Astrocyte (in vitro differentiated cells and primary cell): ENCODE results near the gene MBTD1. TPM values are rescaled to one million over a fixed set of nuclear protein-coding genes. Genes with fewer than 3 reads are reported as not detected.

Experiments
- DNase-seq: peaks from one replicate; pipeline ENCODE4 v3.0.0-alpha.2; 2010; ENCODE audit warnings: low read depth
- FAIRE-seq: peaks from 2 replicates; lab custom pipeline; 2011; peaks lifted over from hg19 to GRCh38; lab: Jason Lieb, UNC
- H2AFZ ChIP-seq: 2 replicates; pipeline ENCODE4 v1.6.0; 2012; ENCODE audit warnings: low read depth, low read length, inconsistent platforms
- H3K27ac ChIP-seq: 2 replicates; pipeline ENCODE4 v1.5.1; 2011; ENCODE audit warnings: low read depth, low read length, inconsistent platforms
- H3K27me3 ChIP-seq: 2 replicates; pipeline ENCODE4 v1.6.0; 2011; ENCODE audit warnings: low read length, inconsistent platforms; ENCODE audit not compliant: insufficient read depth
- H3K36me3 ChIP-seq: 2 replicates; pipeline ENCODE4 v1.5.1; 2011; ENCODE audit warnings: low read length, inconsistent platforms; ENCODE audit not compliant: insufficient read depth
- H3K4me1 ChIP-seq: 2 replicates; pipeline ENCODE4 v1.5.1; 2011; ENCODE audit warnings: low read length, inconsistent platforms; ENCODE audit not compliant: insufficient read depth
- H3K4me2 ChIP-seq: 2 replicates; pipeline ENCODE4 v1.6.0; 2012; ENCODE audit warnings: low read length, inconsistent platforms
- H3K4me3 ChIP-seq: 2 replicates; pipeline ENCODE4 v1.5.1; 2011; ENCODE audit warnings: low read depth, mild to moderate bottlenecking, low read length, inconsistent platforms; ENCODE audit not compliant: insufficient read depth
- H3K79me2 ChIP-seq: 2 replicates; pipeline ENCODE4 v1.6.0; 2012; ENCODE audit warnings: mild to moderate bottlenecking, low read length, inconsistent platforms; ENCODE audit not compliant: insufficient read depth
- H3K9ac ChIP-seq: 2 replicates; pipeline ENCODE4 v1.6.0; 2012; ENCODE audit warnings: mild to moderate bottlenecking, low read length, inconsistent platforms
- H3K9me3 ChIP-seq: 2 replicates; pipeline ENCODE4 v1.5.1; 2012; ENCODE audit warnings: low read depth, mild to moderate bottlenecking, low read length, inconsistent platforms; ENCODE audit not compliant: insufficient read depth
- H4K20me1 ChIP-seq: 2 replicates; pipeline ENCODE4 v1.6.0; 2012; ENCODE audit warnings: low read length, inconsistent platforms; ENCODE audit not compliant: insufficient read depth
- H3K27ac Mint-ChIP-seq: one replicate; pipeline ENCODE4 v1.8.0; 2021; ENCODE audit warnings: mild to moderate bottlenecking, mixed read lengths; ENCODE audit not compliant: unreplicated experiment
- H3K27me3 Mint-ChIP-seq: one replicate; pipeline ENCODE4 v1.8.0; 2021; ENCODE audit warnings: low read depth, mixed read lengths; ENCODE audit not compliant: unreplicated experiment
- H3K36me3 Mint-ChIP-seq: one replicate; pipeline ENCODE4 v1.8.0; 2021; ENCODE audit warnings: low read depth, mixed read lengths; ENCODE audit not compliant: unreplicated experiment
- H3K4me1 Mint-ChIP-seq: one replicate; pipeline ENCODE4 v1.8.0; 2021; ENCODE audit warnings: low read depth, mixed read lengths; ENCODE audit not compliant: unreplicated experiment
- H3K4me3 Mint-ChIP-seq: one replicate; pipeline ENCODE4 v1.8.0; 2021; ENCODE audit warnings: mild to moderate bottlenecking, moderate library complexity, mixed read lengths; ENCODE audit not compliant: unreplicated experiment
- H3K9me3 Mint-ChIP-seq: one replicate; pipeline ENCODE4 v1.8.0; 2021; ENCODE audit warnings: mild to moderate bottlenecking, mixed read lengths; ENCODE audit not compliant: unreplicated experiment
- CTCF ChIP-seq: IDR thresholded peaks from 2 replicates; pipeline ENCODE4 v1.5.1; 2011; ENCODE audit warnings: low read depth, mild to moderate bottlenecking, inconsistent platforms, low read length, moderate library complexity; ENCODE audit not compliant: insufficient read depth
- EZH2 ChIP-seq: IDR thresholded peaks from 2 replicates; pipeline ENCODE4 v1.6.1; 2012; ENCODE audit warnings: mild to moderate bottlenecking, low read length, inconsistent platforms; ENCODE audit not compliant: insufficient read depth
- total RNA-seq: library from RNA; stranded (reverse); gene quantifications from 2 replicates; pipeline ENCODE4 v1.2.1, GENCODE V29; 2021

Gene MBTD1
- total RNA-seq, 1 donor from 2014 or later = 11.1 TPM

- H3K27ac ChIP-seq = no peak overlapping the region
- H3K9ac ChIP-seq = no peak overlapping the region
- peaks cover 8% of the 10 kb centered on the region for H3K79me2 ChIP-seq
- no peaks in the 10 kb centered on the region for H3K9me3 Mint-ChIP-seq
- H3K27me3 ChIP-seq = no peaks in the 10 kb centered on the region
- TF ChIP-seq EZH2 (no peak), CTCF (no peak)
- FAIRE-seq (no peak), DNase-seq (no peak)
- H3K36me3 Mint-ChIP-seq = no peaks in the 10 kb centered on the region
- H2AFZ ChIP-seq = no peak overlapping the region
- H3K27ac Mint-ChIP-seq = no peak overlapping the region
- H3K27me3 Mint-ChIP-seq = no peaks in the 10 kb centered on the region
- no peak overlapping the region for H3K4me3 Mint-ChIP-seq
- H3K9me3 ChIP-seq = no peaks in the 10 kb centered on the region
- peaks cover 8% of the 10 kb centered on the region for H3K4me1 ChIP-seq
- H4K20me1 ChIP-seq = no peaks in the 10 kb centered on the region
- no peak overlapping the region for H3K4me2 ChIP-seq
- no peaks in the 10 kb centered on the region for H3K36me3 ChIP-seq
- H3K4me3 ChIP-seq = no peak overlapping the region
- H3K4me1 Mint-ChIP-seq = peaks cover 6% of the 10 kb centered on the region
These were observed 110.7 kb downstream of the MBTD1 start for GRCh38 chr17:51149163-51149562.

DNA sequence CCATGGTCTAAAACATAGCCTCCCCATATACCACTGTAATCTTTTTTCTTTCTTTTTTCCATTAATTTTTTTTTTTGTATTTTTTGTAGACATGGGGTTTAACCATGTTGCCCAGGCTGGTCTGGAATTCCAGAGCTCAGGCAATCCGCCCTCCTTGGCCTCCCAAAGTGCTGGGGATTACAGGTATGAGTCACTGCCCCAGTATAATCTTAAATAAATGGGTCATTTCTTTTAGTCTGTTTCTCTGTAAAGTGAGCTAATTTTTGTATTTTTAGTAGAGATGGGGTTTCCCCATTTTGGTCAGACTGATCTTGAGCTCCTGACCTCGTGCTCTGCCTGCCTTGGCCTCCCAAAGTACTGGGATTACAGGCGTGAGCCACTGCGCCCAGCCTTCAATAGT lies 112.2 kb downstream of the MBTD1 start:
- peaks cover 6% of the 10 kb centered on the region for H3K4me1 Mint-ChIP-seq
- Histone ChIP-seq H3K27ac (no peak overlapping the region), H2AFZ (no peak overlapping the region), H3K27me3 (no peaks in the 10 kb centered on the region), H3K9me3 (no peaks in the 10 kb centered on the region), H3K4me2 (no peak overlapping the region), H3K79me2 (no peaks in the 10 kb centered on the region), H3K36me3 (no peaks in the 10 kb centered on the region), H4K20me1 (no peaks in the 10 kb centered on the region), H3K9ac (no peak overlapping the region), H3K4me3 (no peak overlapping the region), H3K4me1 (peaks cover 4% of the 10 kb centered on the region)
- DNase-seq (no peak), FAIRE-seq (no peak)
- TF ChIP-seq CTCF (no peak), EZH2 (no peak)
- no peak overlapping the region for H3K4me3 Mint-ChIP-seq
- no peaks in the 10 kb centered on the region for H3K36me3 Mint-ChIP-seq
- H3K27ac Mint-ChIP-seq = peak overlapping the region; percentile 55
- H3K9me3 Mint-ChIP-seq = no peaks in the 10 kb centered on the region
- H3K27me3 Mint-ChIP-seq = no peaks in the 10 kb centered on the region

DNA sequence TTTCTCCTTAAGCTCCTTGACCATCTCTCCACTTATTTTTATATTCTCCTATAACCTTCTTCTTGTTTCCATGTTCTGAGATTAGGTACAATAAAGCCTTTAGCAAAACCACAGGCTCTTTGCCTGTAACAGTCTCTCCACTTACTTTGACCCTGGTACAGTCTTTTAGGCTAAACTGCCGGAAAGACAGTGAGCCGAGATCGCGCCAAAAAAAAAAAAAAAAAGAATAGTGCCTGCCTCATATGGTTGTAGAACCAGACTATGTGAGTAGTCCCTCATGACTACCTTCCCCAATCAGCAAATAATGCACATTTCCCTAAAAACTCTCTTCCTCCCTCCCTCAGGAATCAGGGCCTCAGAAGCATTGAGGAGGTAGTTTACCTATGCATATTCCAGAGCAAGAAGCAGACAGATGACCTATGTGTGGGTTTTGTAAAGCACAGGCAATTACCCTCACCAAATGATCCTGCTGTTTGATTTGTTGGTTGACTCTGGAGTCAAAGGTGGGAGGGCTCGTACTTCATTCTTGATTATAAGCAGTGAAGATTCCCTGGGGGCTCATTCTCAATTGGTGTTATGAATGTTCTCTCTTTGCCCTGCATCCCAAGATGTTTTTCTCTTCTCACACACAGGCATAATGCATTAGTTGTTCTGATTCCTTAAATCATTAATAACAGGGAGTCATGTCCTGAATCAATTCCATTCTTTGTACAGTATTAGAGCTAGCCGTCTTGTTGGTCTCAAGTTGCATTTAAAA lies 115.4 kb downstream of the MBTD1 start:
- Histone ChIP-seq H3K27ac (no peak overlapping the region), H3K4me3 (no peak overlapping the region), H3K4me1 (no peaks in the 10 kb centered on the region), H2AFZ (no peak overlapping the region), H3K4me2 (no peak overlapping the region), H3K36me3 (no peaks in the 10 kb centered on the region), H3K79me2 (no peaks in the 10 kb centered on the region), H4K20me1 (no peaks in the 10 kb centered on the region), H3K9me3 (no peaks in the 10 kb centered on the region), H3K9ac (no peak overlapping the region), H3K27me3 (no peaks in the 10 kb centered on the region)
- H3K9me3 Mint-ChIP-seq = no peaks in the 10 kb centered on the region
- TF ChIP-seq EZH2 (no peak), CTCF (no peak)
- no peaks in the 10 kb centered on the region for H3K27me3 Mint-ChIP-seq
- H3K36me3 Mint-ChIP-seq = no peaks in the 10 kb centered on the region
- H3K27ac Mint-ChIP-seq = no peak overlapping the region
- no peak overlapping the region for H3K4me3 Mint-ChIP-seq
- H3K4me1 Mint-ChIP-seq = peaks cover 6% of the 10 kb centered on the region
- no peak for DNase-seq
- FAIRE-seq = no peak
